RKO (cell line): Measurements from ENCODE around the gene SNRNP35.
"Not testable (repeated sequence)": the region's sequence is repeated elsewhere in the genome, so short reads cannot be mapped to it uniquely, and the experiment has no call there.

Source experiments
- DNase-seq: peaks from one replicate; pipeline ENCODE4 v3.0.0-alpha.2; 2016; ENCODE audit warnings: low spot score

The SNRNP35 gene

GRCh38 chr12:123457980-123458779 is at the start of gene SNRNP35:
Gene SNRNP35 (plus strand): TSS chr12:123458139. CDS start chr12:123465541, 7,402 bp downstream.
- peak; percentile 85 for DNase-seq

DNA sequence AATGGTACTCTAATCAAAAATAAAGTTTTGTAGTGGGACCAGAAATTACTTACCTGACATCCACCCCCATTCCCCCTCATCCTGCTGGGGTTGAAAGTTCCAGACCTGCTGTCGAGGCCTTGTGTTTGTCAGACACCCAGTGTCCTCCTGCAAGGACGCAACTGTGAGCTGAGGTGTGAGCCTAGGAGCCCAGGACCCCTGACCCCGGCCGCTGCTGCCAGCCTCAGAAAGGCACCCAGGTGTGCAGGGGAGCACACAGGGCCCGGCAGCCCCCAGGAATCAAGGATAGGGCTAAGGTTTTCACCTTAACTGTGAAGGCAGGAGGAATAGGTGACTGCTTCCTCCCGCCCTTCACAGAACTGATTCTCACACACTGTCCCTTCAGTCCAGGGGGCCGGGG is 49.3 kb upstream of the SNRNP35 start:
- DNase-seq: not testable (repeated sequence)

DNA sequence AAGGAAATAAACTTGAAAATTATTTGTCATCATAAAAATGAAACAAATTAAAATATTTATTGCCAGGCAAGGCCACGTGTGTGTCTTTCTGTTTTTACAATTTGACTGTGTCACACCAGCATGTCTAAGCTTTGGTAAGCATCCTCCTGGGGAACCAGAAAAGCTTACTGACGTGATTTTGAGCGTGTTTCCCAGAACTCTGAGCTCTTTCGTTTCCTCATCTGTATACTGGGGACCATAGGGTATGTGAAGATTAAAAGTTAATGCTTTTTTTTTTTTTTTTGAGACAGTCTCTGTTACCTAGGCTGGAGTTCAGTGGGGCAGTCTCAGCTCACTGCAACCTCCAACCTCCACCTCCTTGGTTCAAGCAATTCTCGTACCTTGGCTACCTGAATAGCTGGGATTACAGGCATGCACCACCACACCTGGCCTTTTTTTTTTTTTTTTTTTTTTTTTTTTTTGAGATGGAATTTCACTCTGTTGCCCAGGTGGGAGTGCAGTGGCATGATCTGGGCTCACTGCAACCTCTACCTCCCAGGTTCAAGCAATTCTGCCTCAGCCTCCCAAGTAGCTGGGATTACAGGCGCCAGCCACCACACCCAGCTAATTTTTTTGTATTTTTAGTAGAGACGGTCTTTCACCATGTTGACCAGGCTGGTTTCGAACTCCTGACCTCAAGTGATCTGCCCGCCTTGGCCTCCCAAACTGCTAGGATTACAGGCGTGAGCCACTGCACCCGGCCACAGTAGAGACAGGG is 48.5 kb upstream of the SNRNP35 start:
- not testable (repeated sequence) for DNase-seq

DNA sequence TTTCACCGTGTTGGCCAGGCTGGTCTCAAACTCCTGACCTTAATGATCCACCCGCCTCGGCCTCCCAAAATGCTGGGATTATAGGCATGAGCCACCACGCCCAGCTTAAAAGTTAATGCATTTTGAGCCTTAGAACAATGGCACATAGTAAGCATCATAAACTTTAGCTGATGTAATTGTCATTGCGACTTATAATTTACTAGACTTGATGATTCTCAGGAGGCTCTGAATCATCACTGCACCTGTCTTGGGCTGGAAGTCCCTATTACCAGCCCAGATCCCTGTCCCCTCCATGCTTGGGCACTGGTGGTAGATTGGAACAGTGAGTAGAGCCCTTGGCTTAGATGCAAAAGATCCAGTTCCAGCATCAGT is 47.9 kb upstream of the SNRNP35 start:
- DNase-seq: no peak

DNA sequence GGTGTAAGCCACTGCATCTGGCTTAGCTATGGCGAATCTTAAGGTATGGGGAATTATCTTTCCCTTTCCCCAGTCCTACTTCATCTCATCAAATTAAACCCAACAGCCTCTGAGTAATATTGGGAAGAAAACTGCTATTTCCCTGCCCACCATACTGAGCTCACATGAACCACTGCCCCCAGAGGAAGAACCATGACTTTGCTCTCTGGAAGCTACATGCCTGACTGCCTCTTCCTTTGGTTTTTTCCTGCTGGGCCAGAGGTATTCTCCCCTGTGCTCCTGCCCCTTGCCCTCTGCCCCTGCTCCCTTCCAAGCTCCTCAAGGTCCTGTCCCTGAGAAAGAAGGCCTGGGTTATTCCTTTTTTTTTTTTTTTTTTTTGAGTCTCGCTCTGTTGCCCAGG is 36.6 kb upstream of the SNRNP35 start:
- no peak for DNase-seq

DNA sequence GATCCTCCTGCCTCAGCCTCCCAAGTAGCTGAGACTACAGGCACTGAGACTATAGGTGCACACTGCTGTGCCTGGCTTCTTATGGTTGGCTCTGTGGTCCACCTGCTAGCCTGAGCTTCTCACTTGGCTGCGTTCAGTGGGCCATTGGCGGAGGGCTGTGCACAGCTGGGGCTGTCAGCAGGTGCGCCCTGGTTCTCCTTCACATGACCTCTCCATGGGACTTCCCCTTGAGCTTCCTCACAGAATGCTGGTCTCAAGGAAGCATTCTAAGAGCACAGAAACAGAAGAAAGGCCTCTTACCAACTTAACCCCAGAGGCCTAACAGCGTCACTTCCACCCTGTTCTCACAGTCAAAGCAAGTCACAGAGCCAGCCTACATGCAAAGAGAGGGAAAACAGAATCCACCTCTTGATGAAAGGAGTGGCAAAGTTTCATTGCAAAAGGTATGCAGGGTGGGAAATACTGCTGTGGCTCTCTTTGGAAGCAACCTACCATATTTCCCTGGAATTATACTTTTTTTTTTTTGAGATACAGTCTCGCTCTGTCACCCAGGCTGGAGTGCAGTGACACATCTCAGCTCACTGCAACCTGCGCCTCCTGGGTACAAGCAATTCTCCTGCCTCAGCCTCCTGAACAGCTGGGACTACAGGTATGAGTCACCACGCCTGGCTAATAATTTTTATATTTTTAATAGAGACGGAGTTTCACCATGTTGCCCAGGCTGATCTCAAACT is 30.7 kb upstream of the SNRNP35 start:
- DNase-seq: no peak

DNA sequence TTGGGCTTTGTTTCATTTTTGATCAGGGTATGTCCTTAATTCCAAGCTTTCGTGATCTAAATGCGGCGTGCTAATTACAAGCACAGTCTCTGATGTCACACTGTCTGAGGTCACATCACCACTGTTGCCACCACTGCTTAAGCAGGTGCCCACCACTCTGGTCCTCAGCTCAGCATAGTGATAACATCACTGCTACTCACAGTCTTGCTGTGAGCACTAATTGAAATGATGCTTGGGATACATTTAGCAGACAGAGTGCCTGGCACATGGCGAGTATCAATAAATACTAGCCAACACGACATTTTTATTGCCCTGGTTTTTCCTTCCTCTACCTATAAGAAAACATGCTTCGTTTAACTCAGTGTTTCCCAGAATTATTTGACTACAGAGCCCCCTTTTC is 29.3 kb upstream of the SNRNP35 start:
- DNase-seq: no peak

DNA sequence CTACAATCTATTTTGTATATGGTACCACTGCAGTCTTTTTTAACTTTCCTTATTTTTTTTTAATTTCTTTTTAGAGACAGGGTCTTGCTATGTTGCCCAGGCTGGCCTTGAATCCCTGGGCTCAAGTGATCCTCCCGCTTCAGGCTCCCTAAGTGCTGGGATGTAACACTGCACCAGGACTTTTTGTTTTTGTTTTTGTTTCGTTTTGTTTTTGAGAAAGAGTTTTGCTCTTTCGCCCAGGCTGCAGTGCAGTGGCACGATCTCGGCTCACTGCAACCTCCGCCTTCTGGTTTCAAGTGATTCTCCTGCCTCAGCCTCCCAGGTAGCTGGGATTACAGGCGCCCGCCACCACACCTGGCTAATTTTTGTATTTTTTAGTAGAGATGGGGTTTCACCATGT is 28.8 kb upstream of the SNRNP35 start:
- DNase-seq: not testable (repeated sequence)

DNA sequence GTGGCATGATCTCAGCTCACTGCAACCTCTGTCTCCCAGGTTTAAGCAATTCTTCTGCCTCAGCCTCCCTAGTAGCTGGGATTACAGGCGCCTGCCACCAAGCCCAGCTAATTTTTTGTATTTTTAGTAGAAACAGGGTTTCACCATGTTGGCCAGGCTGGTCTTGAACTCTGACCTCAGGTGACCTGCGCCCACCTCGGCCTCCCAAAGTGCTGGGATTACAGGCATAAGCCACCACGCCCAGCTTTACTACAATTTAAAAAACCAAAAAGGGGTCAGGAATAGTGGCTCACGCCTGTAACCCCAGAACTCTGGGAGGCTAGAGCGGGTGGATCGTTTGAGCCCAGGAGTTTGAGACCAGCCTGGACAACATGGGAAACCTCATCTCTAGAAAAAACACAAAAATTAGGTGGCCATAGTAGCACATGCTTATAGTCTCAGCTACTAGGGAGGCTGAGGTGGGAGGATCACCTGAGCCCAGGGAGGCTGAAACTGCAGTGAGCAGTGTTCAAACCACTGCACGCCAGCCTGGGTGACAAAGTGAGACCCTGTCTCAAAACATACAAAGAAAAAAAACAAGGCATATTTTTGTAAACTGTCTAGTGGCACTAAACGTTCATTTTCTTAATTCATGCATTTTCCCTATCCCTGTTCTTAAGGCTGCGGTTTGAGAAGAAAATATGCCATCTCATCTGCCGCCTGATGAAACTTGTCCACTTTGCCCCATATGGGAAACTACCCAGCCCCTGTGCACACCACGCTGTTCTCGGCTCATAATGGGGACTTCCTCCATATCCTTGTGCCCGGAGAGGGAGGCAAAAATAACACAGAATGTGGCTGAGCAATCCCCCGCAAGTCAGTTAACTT is 25.8 kb upstream of the SNRNP35 start:
- DNase-seq: not testable (repeated sequence)

- DNase-seq: no peak
Measured at GRCh38 chr12:123433615-123434014, 24.3 kb upstream of the SNRNP35 start.

DNA sequence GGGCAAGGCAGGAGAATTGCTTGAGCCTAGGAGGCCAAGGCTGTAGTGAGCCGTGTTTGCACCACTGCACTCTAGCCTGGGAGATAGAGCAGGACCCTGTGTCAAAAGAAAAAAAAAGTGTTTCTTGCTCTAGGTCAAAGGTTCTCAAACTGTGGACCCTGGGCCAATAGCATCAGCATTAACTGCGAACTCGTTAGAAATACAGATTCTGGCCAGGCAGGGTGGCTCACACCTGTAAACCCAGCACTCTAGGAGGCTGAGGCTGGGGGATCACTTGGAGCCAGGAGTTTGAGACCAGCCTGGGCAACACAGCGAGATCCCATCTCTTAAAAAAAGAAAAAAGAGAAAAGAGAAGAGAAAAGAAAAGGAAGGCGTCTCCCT is 22.3 kb upstream of the SNRNP35 start:
- no peak for DNase-seq

- peak; percentile 86 for DNase-seq
Measured at GRCh38 chr12:123436017-123436964, 21.6 kb upstream of the SNRNP35 start, which contains the start of gene RILPL2. Gene RILPL2 (minus strand): TSS chr12:123436684. CDS start chr12:123436420, 264 bp downstream.

DNA sequence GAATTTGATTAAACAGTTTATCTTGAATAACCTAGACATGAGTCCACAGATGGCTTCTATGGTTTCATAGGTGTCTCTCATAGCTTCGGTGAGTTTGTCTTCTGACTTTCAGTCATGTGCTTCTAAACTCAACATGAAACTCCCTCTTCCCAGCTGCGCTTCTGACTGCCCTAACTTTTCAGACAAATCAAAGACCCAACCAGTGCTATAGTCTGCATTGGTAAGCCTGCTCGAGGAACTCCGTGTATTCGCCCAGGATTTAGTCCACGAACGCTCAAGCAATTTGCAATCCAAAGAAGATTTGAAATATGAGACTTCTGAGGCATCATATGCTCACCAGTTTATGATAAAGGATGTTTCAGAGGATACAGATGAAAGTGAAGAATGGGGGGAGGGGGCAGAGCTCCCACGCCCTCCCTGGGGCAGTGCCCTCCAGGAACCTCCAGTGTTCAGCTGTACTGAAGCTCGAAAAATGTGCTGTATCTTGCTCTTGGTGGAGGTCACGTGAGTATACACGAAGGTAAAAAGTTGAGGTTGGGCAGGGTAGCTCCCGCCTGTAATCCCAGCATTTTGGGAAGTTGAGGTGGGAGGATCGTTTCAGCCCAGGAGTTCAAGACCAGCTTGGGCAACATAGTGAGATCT is 16.3 kb upstream of the SNRNP35 start:
- no peak for DNase-seq

DNA sequence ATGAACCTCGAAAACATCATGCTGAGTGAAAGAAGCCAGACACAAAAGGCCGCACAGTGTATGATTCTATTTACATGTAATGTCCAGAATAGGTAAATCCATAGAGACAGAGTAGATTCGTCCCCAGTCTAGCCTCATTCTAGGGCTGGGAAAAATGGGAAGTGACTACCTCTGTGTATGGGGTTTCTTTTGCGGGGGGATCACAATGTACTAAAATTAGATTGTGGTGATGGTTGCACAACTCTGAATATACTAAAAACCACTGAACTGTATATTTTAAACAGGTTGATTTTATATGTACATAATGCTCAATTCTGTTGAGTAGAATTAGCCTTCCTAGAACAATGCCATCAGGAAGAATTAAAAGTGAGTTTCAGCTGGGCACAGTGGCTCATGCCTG is 15.2 kb upstream of the SNRNP35 start:
- DNase-seq: no peak

- no peak for DNase-seq
Measured at GRCh38 chr12:123444092-123445026, 13.6 kb upstream of the SNRNP35 start.

- no peak for DNase-seq
Measured at GRCh38 chr12:123445388-123446332, 12.3 kb upstream of the SNRNP35 start.

GRCh38 chr12:123446333-123446713 is 11.6 kb upstream of the SNRNP35 start:
- no peak for DNase-seq

DNA sequence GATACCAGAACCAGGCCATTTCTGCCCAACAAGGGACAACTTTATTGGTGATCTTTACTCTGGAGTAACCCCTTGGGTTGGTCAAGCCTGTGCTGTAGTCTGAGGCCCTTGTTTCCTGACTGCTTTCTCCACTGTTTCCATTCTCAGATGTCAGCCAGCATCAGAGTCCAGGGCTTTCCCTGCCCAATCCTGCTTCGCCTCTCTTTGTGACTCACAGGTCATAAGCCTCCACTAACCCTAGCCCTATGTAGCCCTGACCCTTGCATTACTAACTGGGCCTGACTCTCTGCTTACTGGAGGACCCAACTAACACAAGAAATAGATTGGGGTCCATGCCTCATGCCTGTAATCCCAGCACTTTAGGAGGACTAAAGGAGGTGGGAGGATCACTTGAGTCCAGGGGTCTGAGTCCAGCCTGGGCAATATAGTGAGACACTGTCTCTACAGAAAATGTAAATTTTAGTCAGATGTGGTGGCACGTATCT is 8.6 kb upstream of the SNRNP35 start:
- peak; percentile 44 for DNase-seq
